ENCODE measurements around the gene KIF21A.
"Not testable (repeated sequence)": the region's sequence is repeated elsewhere in the genome, so short reads cannot be mapped to it uniquely, and the experiment has no call there.

KIF21A gene

DNA sequence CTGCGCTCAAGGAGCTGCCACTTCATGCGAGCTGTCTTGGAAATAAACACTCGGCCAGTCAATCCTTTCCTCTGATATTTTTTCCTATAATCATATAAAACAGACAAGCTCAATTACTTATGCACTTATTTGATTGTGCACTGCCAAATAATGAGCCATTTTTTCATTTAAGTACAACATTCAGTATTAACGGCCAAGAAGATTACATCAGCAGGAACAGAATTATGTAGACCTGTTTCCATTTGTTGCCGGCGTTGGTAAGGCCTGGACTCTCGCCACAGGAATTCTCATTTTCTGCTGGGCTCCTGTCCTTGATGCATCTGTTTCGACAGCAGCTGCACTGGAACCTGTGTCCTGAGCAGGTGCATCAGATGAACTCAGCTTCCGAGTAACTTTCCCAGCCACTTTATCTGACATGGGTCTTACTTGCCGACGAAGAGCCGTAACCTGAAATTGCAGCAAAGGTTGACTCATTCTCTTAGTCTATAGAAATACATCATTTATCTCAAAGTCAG is 110.2 kb downstream of the KIF21A start:
- DNase-seq: no peak

DNA sequence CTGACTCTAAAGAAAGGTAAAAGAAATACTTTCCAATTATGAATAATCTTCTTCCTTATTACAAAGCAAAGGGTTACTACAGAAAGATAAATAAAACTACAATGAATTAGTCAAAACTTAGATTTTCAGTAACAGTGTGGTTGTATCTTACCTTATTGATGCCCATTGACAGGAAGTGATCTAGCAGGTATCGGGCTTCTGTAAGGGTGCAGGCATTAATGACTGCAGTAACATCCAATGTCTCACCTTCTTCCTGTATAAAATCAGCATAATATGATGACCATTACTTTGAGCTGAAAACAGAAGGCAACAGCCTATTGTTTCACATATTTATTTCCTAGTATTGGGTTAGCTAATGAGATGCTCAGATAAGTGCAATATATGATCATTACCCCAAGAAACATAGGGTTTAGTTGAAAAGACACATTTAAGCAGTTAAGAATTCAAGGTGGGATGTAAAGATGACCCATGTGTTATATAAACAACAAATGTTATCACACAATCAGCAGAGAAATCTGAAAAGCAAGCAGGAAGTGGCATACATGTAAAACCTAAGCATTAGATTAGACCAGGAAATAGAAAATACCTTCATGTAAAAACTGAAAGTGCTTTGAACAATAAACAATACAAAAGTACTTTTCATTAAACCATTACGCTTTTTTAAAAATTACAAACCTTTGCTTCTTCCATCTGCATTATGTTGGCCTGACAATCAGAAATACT is 111.2 kb downstream of the KIF21A start:
- DNase-seq: no peak

DNA sequence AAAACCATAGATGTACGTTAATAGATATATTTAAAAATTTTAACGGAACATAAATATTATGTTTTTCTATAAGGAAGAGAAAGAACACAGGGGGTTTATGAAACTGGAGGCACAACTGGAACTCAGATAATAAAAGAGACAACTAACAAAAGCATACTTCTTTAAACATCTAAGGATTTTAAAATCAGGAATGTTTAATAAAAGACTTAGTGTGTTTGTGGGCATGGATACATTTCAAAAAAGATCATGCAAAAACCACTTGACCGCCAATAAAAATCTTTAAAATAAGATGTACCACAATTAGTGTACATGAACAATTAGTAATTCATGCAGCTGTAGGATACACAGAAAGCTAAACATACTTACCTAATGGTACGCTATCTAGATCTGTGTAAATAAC is 113.0 kb downstream of the KIF21A start:
- DNase-seq: no peak

DNA sequence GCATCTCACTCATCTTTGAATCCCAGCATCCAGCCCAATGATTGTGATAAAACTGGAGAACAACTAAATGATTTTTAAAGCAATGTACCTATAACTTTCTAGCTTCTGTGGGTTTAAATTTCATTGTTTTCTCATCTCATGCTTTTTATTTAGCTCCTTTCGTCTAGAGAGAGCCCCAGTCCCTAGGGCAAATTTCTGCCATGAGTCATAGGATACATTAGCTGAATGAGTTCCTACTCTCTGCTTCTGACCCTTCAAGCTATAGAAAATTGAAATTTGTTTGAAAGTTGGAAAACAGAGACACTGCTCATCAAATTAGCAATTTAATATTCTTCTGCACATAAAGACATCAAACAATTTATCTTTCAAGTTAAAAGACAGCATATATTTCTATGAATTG is 113.9 kb downstream of the KIF21A start:
- DNase-seq: peak; percentile 41

DNA sequence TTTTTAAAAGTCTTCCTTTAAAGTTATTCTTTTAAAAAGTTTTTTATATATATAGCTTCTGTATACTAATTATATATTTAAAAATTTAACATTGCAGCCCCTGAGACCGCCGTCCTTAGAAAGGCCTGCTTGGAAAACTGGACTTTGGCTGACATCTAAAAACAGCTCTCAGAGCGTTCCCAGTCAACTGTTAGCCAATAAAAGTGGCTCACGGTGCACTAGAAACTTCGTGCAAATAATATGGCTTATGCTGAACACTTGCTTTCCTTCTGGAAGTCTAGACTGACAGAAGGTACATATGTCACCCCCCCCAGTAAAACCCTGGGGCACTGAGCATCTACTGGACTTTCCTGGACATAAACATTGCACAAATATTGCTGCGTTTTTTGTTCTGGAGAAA is 115.0 kb downstream of the KIF21A start:
- no peak for DNase-seq

DNA sequence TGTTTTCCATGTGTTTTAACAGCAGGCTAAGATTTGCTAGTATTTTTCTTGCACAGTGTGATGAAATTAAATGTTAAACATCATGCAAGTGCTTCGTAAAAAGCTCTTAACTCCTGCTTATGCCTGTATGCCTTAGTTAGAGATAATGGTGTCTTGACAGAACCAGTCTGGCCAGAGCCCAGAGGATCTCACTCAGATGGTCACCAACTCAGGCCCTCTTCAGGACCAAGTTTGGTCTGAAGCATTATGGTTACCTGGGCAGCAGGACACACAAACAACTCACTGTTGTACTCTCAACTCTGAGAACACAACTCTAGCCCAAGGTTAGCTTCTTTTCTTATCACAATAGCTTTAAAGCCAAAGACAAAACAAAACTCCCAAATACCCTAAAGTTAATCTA is 115.4 kb downstream of the KIF21A start:
- no peak for DNase-seq

DNA sequence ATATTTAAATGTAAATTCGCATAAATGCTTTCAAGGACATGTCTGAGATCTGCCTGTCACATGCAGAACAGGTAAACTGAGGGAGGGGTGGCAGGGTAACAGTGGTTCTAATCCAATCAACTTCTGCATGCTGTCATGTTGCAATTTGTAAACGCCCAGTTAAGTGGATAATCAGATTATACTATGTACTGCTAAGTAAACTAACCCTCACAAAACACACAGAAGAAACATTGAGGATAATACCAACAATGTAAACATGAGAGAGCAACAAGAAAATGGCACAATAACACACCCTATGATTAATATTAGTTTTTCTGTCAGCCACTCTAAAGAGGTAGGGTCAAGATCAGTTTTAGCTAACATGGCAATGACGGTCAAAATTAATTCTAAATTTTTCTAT is 123.7 kb downstream of the KIF21A start:
- no peak for DNase-seq

DNA sequence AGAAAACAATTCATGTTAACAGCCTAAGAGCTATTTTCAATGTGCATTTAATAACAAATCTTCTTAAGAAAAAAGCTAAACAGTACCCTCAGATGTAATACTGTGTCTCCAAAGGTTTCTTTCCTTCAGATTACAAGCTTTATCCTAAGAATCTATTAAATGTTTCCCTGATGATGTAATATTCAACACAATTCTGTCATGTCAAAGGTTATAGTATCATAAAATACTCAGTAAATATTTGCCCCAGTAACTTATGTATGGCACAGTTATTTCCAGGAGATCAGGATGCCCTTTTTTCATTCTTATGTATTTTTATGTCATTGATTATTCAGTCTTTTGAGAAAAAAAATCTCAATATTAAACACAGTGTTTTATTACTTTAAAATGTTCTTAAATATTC is 128.4 kb downstream of the KIF21A start:
- no peak for DNase-seq

DNA sequence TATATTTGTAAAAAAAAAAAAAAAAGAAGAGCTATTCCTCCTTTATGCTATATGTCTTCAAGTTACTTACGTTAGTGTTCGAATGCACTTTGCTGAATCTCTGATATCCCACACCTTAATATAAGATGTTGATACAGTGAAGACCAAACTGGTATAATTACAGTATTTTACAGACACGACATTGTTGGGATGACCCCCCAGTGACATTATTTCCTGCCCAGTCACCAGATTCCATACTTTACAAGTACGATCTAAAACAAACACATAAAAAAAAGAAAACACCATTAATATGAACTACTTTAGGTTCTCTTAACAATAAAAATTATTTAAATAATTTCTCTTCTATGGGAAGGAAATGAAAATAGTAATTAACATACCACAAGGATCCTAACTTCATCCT is 133.4 kb downstream of the KIF21A start:
- DNase-seq: no peak

DNA sequence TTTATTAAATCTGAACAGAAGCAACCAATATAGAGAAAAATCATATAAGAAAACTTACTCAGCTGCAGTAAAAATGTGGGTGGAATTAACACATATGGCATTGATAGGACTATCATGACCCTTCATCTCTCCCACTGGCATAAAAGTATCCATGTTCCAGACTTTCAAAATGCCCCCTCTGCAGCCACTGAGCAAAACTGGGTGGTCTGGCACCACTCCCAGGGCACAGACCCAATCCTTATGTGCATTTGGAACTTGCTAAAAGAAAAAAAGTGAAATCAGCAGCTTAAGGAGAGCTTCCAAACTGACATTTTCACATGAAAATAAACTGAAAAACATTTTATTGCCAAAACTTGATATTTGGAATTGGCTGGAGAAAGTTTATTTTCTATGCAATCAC is 141.5 kb downstream of the KIF21A start:
- DNase-seq: peak; percentile 39

DNA sequence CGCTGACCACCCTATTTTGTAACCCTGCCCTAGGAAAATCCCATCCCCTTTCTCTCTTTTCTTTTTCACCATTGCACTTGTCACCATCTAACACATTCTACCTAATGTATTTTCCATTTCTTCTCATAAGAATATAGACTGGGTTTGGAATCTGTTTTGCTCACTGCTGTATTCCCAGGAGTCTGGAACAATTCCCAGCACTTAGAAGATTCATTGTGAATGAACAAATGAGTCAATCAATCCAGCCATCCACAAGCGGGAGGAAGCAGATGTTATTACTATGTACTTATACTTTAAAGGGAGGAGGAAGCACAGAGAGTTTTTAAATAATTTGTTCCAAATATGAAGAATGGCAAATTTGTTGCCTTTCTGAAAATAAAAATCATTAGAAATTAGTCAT is 142.1 kb downstream of the KIF21A start:
- peak; percentile 69 for DNase-seq

DNA sequence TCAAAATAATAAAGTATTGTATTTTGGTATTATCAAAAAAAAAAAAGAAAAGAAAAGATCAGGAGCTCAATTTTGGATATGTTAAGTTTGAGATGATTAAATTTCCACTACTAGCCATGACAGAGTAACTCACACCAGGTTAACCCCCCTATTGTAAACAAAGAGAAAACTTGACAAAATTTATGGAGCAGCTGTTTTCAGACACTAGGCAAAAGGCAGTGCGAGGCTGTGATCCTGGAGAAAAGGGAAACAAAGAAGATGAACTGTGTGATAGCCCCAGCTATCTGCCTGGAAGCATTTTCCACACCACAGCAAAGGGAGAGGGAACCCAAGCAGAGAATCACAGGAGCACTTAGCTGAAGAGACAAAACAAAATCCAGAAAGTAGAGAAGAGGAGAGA is 145.0 kb downstream of the KIF21A start:
- no peak for DNase-seq

DNA sequence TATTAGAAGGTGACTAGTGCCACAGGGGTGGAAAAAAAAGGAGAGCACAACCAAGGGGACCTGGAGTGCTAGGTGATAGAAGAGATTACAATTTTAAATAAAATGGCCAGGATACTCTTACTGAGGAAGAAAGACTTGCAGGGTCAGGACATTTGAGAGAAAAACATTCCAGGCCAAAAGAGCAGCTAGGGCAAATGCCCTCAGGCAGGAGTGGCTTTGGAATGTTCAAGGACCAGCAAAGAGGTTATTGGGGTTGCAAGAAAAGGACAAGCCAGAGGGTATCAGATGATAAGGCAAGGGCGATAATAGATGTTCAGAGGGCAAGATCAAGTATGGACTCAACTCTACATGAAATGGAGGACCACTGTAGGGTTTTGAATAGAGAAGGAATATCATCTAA is 146.4 kb downstream of the KIF21A start:
- no peak for DNase-seq

DNA sequence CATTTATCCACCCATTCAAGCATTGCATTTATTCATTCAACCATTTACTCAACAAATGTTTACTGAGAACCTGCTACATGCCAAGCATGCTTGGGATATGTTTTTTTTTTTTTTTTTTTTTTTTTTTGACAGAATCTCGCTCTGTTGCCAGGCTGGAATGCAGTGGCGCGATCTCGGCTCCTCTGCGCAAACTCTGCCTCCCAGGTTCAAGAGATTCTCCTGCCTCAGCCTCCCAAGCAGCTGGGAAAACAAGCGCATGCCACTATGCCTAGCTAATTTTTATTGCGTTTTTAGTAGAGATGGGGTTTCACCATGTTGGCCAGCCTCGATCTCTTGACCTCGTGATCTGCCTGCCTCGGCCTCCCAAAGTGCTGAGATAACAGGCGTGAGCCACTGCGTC is 147.3 kb downstream of the KIF21A start:
- not testable (repeated sequence) for DNase-seq

DNA sequence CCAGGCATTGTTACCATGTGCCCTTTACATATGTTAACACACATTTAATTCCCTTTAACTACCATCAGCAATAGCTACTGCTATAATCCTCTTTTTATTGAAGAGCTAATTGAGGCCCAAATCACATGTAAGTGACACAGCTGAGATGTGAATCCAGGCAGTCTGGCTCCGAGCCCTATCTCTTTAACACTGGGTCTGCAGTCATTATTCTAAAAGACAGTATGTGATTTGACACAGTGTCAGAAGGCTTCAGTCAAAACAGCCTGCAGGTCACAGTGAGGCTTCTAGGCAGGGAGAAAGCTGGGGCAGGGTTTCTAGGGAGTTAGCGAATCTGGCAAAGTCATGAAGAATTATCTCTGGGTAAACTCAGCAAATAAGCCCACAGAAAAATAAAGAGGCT is 148.2 kb downstream of the KIF21A start:
- no peak for DNase-seq

DNA sequence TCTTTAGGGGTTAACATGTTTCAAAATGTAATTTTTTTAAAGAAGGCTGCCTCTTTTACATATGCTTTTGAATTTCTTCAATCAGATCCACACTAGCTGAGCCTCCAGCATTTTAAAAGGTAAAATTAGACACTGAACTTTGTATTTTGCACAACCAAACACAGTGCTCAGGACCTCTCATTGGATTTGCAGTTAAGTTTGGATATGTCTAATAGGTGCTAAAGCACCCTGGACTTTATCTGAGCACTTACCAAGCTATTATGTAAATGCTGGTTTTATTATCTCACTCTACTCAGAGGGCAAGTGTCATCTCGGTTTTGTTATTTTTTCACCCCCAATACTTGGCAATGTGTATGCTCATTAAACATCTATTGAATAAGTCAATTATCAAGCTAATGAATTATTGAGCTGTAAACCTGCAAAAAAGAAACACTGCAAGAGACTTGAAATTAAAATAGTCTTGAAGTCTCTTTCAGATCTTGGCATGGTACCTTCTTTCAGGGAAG is 150.7 kb downstream of the KIF21A start:
- DNase-seq: no peak

DNA sequence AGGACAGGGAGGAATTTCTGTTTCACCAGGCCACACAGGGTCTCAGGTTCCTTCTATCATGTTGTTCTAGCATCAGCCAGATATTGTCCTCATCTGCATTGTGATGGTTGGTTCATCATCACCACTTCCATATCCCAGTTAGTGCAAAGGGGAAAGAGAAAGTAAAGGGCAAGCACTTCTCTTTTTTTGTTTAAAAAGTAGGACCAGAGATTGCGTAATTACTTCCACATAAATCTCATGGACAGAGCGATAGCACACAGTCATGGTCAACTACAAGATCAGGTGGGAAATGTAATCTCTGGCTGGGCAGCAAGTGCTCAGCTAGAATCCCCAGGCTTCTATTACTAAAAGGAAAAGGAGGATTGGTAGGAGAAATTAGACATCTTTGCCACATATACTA is 155.1 kb downstream of the KIF21A start:
- no peak for DNase-seq

DNA sequence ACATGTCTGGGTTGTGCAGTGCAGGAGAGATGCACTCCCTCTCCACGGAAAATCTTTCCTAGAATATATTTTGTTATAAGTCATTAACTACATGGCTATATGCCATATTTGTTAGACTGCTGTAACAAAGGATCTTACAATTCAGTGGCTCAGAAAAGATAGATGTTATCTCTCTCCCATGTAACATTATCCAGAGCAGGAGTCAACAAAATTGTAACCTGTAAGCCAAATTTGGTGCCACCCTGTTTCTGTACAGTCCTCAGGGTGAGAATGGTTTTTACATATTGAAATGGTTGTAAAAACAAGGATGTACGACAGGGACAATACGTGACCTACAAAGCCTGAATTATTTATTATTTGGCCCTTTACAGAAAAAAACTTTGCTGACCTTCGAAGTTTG is 155.5 kb downstream of the KIF21A start:
- no peak for DNase-seq

DNA sequence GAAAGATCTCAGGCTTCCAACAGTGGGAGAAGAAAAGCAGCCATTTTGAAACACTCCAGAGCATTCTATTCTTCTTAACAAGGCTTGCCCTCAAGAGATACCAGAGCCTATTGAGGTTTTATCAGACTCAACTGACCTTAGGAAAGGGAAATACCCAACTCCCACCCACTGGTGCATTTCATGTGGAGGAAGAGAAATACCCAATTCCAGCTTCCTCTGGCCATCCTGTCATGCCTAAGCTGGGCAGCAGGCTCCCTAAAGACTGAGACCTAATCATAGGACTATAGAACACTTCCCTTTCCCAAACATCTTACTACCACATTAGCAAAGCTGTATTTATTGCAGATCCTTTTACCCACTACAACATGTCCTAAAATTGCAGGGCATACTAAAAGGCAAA is 164.5 kb downstream of the KIF21A start:
- DNase-seq: no peak

DNA sequence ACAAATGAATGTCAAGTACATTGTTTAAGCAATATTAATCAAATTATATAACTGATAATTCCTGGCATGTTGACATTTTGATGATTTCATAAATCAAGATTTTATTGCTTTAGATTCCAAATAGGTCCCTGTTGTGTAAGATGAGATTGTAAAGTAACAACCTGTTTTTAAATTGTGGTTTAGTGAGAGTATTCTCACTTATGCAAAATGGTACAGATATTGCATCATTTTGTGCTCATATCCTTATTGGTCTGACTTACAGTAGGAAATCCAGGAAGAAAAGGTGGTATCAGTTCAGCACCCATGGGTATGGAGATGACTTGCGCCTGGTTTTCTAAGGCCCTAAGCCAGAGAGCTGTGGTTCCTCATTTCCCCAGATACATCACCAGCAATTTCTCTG is 165.5 kb downstream of the KIF21A start:
- peak; percentile 15 for DNase-seq

DNA sequence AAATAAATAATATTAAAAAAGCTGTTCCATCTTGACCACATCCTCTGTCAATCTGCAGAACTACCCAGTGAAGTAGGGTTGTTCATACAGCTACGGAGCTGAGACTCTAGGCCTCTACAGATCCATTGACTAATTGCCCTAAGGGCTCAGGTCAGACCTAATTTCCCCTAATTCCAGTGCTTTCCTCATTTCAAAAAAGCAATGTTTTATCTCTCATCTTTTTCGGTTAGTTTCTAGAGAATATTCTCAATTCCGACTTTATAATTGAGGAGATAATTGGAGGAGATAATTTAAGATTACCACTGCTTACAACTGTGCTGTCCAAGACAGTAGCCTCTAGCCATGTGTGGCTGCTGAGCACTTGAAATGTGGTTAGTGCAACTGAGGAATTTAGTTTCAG is 167.1 kb downstream of the KIF21A start:
- DNase-seq: no peak

DNA sequence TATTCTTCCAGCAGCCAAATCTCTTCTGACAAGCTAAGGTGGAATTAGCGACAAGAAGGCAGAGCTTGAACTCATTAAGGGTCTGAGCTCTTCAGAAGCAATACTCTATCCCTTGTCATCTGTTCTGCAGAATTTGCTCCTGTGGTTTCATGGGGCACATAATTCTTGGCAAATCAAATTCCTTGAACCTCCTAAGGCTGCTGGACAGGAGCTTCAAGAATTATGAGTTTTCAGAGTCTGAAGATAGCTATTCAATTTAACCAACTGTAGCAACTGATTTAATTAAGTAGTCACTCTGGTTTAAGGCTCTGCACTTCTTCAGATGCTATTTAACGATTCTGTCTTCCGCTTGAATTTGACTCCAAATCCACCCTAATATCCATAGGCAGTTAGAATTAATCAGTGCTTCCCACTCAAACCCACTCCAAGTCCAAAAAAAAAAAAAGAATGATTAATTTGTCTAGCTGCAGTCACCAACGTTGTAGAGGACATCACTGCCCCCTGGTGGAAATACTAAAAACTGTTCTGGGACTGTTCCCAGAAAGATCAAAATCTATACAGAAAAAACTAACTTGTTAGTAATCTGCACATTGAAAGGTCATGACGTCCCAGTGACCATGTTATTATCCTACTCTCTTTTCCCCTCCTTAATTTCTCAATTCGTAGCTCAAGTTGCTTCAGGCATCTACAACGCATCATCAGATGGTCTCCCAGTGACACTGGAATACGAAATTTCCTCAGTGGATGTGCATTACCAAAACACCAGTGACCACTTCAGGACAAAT is 169.9 kb downstream of the KIF21A start:
- DNase-seq: peak; percentile 31

DNA sequence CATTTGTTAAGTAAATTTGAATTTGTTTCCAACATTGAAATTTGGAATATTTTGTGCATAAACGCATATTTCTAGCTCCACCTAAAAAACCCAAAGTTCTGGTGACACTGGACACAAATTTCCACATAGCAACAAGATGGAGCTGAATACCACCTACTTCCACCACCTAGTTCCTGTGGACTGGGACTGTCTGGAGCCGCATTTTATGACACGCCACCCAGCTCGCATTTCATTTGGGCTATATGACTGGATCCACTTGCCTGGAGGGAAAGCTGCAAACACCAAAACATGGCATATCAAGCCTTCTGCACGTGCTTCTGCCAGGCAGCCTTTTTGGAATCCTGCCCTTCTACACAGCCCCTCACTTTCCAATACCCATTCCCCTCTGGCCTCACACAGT is 173.4 kb downstream of the KIF21A start:
- no peak for DNase-seq

DNA sequence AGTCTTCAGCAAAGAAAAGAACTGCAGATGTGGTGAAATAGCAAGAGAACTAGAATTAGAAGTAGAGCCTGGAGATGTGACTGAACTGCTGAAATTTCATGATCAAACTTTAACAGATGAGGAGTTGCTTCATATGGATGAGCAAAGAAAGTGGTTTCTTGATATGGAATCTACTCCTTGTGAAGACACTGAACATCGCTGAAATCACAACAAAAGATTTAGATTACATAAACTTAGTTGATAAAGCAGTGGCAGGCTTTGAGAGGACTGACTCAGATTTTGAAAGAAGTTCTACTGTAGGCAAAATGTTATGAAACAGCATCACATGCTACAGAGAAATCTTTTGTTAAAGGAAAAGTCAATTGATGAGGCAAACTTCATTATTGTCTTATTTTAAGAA is 175.0 kb downstream of the KIF21A start:
- DNase-seq: no peak

Data from fibroblast of upper back skin (primary cell).